NCI-H446 (cell line): Measurements from ENCODE around the gene FFAR1.
"Not testable (repeated sequence)": the region's sequence is repeated elsewhere in the genome, so short reads cannot be mapped to it uniquely, and the experiment has no call there.

Source experiments
- DNase-seq, 2 experiments: peaks; one replicate each; lab custom pipeline; 2025; lab: John Stamatoyannopoulos, UW

The FFAR1 gene

DNA sequence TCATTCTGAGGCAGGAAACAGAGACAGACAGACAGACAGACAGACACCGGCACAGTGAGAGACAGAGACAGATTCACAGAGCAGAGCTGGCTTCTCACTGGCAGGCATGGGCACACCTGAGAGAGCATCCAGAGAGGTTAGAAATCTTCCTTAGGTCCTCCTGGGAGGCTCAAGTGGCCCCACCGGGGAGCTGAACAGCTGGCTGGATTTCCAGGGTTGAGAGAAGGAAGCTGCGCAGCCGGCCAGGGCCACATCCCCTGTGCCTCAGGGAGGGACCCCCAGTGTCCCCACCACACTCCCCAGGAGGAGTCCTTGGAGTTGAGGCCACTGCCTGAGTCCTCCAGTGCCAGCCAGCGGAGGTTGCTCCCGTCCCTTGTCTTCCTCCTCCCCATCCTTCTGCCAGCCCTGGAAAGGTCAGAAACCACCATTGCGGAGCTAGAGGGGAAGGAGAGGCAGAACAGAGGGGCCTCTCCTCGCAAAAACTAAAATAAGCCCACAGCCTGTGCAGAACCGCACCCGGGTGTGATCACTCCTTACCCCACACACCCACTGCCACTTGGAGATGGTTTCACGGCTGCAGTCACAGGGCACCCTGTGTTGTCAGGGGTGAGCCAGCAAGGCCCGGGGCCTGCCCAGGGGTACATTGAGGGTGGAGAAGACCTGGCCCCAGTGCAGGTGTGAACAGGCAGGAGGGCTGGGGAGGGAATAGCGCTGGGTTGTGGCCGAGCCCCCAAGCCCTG is 14.7 kb downstream of the FFAR1 start:
- DNase-seq, result no peak

DNA sequence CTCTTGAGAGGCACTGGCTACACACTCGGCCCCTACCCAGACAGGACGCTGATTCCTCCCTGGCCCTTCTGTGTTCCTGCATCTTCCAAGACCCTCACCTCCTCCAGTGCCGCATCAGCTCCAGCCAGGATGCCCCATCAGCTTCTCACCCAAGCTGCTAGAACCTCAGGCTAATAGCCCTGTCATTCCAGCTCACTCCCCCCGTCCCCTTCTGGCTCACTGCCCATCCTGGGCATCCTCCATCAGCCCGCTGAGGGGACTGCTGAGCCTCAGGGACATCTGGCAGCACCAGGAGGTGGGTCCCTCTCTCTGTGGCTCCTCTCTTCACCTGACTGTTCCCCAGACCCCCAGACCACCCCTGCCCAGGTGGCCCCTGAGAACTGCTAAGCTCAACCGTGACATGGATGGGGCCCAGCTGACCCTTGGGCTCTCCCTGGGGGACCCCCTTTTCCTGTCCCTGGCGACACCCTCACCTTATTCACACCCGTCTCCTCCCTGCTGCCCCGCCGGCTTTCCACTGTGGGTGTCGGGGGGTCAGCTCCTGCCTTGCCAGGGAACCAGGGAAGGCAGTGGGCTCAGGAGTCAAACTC is 15.4 kb downstream of the FFAR1 start:
- no peak for DNase-seq

DNA sequence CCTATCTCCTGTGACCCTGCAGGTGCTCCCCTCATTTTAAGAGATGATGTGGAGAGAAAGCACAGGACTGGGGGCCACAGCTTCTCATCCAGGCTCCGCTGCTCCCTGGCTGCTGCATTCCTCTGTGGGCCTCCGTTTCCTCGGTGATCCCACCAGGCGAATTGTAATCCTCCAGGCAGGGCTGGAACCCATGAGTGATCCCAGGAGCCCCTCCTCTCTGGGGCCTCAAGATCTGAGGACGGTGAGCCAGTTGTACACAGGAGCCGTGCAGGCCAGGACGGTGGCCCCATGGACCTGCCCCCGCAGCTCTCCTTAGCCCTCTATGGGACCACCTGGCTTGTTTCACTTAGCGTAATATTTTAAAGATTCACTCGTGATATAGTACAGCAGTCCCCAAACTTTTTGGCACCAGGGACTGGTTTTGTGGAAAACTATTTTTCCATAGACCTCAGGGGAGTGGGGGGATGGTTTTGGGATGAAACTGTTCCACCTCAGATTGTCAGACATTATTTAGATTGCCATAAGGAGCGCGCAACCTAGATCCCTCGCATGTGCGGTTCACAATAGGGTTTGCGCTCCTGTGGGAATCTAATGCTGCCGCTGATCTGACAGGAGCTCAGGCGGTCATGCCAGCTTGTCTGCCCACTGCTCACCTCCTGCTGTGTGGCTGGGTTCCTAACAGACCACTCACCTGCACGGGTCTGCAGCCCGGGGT is 16.2 kb downstream of the FFAR1 start:
- DNase-seq, result no peak

DNA sequence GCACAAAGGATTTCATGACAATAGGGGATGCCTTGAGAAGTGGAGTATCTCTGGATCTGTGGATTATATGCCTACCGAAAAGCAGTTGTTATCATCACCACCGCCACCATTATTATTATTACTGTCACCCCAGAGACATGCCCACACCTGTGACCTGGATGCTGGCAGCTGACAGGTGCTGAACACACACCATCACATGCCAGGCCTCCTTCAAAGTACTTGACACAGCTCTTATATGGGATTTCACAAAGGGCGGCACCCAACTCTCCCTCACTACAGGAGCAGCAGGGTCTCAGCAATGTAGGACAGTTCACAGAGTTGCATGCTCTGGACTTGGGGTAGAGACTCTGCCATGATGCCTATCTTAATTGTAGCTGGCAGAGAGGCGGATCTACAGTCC is 17.6 kb downstream of the FFAR1 start:
- no peak for DNase-seq

DNA sequence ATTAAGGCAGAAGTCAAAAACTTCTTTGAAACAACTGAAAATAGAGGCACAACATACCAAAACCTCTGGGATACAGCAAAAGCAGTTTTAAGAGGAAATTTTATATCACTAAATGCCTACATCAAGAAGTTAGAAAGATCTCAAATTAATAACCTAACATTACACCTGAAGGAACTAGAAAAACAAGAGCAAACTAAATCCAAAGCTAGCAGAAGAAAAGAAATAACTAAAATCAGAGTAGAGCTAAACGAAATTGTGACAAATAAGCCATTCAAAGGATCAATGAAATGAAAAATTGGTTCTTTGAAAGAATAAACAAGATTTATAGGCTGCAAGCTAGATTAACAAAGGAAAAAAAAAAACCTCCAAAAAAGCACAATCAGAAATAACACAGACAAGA is 20.7 kb downstream of the FFAR1 start:
- no peak for DNase-seq

DNA sequence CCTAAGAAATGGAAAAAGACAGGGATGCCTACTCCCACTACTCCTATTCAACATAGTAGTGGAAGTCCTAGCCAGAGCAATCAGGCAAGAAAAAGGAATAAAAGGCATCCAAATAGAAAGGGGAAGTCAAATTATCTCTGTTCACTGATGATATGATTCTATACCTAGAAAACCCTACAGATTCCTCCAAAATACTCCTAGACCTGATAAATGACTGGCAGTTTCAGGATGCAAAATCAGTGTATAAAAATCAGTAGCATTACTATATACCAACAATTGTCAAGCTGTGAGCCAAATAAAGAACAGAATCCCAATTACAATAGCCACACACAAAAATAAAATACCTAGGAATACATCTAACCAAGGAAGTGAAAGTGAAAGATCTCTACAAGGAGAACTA is 21.8 kb downstream of the FFAR1 start:
- no peak for DNase-seq

DNA sequence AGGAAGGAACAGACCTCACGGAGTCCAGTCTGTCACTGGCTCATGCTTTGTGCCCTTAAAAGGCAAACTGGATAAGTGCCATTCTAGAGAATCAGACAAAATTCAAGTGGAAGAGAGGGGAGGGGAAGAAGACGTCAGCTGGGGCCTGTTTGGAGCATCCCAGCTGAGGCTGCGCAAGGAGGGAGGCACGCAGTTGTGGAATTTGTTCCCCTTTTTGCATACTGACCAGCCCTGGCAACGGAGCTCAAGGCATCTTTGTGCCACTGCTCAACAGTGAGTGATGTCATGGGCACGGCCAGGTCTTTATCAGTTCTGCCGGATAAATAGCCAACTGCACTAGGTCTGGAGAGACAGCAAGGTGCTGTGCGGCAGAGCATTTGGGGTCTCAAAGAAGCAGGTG is 23.0 kb downstream of the FFAR1 start, which contains the start of gene GPR42:
Gene GPR42, plus strand, starts transcription at position 347 of the 400 bp plus-strand sequence. CDS start 292 bp downstream, outside the sequence.
- DNase-seq, result no peak

DNA sequence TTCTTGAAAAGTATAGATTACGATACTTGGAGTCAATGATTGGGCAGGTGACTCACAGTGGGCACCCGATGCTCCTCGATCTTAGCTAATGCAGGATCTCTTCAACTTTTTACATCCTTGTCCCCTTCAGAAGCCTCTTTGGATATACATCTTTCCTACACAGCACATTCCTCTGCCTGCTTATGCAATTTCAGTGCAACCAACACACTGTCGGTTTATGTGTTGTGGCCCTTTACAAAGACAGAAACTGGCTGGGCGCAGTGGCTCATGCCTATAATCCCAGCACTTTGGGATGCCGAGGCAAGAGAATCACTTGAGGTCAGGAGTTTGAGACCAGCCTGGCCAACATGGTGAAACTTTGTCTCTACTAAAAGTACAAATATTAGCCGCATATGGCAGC is 25.8 kb downstream of the FFAR1 start:
- no peak for DNase-seq

DNA sequence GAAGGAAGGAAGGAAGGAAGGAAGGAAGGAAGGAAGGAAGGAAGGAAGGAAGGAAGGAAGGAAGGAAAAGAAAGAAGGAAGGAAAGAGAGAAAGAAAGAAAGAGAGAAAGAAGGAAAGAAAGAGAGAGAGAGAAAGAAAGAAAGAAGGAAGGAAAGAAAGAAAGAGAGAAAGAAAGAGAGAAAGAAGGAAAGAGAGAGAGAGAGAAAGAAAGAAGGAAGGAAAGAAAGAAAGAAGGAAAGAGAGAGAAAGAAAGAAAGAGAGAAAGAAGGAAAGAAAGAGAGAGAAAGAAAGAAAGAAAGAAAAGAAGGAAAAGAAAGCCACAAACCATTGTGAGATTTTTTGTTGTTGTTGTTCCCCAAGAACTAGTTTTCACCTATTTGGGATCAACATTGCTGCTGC is 26.3 kb downstream of the FFAR1 start:
- not testable (repeated sequence) for DNase-seq

DNA sequence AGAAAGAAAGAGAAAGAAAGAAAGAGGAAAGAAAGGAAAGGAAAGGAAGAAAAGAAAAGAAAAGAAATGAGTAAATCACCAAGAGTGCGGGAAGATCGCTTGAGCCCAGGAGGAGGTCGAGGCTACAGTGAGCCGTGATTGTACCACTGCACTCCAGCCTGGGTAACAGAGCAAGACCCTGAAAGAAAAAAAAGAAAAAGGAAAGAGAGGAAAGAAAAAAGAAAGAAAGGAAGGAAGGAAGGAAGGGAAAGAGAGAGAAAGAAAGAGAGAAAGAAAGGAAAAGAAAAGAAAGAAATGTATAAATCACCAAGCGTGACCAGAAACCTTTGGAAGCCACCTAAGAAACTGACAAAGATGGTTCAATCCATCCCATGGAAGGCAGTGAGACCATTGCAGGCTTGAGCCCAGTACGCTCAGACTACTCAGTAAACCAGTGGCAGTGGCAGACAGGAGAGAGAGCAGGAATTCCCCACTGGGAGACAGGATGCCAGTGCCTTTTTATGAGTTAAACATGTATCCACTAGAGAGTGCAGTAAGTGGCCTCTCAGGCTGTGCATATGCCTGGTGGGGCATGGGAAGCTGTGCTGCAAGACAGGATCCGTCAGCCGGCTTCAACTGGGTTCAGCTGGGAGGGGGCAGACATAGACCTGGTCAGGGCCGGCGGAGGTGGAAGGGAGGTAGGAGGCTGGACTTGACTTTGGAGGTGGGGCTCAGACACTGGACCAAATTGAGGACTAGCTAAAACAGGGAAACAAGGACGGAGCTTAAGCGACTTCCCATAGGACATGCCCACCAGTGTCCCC is 28.0 kb downstream of the FFAR1 start:
- DNase-seq, result no peak

DNA sequence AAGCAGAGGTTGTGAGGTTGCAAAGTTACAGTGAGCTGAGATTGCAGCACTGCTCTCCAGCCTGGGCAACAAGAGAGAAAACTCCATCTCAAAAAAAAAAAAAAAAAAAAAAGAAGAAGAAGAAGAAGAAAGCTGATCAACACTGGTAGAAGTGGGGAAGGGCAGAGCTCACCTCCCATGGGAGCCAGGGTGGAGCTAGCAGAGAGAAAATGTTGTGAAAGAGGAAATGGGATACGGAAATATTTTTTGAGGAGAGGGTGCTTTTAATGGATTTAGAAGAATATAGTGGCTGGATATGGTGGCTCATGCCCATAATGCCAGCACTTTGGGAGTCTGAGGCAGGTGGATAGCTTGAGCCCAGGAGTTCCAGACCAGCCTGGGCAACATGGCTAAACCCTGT is 30.0 kb downstream of the FFAR1 start:
- DNase-seq, result no peak

DNA sequence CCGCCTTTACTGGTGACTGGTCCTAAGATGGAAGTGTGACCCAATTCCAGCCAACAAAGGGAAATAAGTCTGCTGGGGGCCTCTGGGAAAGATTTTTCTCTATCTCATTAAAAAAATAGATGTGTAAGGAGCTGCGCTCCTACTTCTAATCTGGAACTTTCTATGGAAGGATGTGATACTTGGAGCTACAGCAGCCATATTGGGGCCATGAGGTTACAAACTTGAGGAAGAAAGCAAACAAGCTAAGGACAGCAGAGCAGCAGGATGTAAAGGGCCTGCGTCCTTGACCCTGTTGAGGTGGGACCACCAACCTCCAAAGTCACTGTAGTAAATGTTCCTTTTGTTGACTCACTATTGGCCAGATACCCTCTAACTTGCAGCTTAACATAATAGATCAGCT is 30.7 kb downstream of the FFAR1 start:
- no peak for DNase-seq

DNA sequence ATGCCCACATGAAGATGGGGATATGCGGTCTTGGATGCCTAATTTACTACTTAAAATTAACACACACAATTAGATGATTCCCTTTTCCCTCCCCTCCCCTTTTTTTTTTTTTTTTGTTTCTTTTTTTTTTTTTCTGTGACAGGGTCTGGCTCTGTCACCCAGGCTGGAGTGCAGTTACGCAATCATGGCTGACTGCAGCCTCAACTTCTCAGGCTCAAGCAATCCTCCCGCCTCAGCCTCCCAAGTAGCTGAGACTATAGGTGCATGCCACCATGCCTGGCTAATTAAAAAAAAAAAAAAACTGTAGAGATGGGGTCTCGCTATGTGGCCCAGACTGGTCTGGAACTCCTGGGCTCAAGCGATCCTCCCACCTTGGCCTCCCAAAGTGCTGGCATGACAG is 31.8 kb downstream of the FFAR1 start:
- not testable (repeated sequence) for DNase-seq

DNA sequence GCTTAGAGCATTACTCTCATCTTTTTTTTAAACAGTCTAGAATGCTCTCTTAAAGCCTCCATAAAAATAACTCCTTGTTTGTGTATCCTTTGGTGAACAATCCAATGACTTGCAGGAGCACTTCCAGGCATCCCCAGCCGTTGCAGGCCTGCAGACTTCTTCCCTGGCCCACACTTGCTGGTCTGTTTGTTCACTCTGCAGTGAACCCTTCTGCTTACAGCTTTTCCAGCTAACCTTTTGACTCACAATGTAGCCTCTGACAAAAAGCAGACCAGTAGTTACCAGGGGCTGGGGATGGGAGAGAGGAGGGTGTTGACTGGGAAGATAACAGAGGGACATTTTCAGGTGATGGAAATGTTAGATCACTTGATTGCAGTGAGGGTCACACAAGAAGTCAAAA is 32.3 kb downstream of the FFAR1 start:
- DNase-seq, result no peak

DNA sequence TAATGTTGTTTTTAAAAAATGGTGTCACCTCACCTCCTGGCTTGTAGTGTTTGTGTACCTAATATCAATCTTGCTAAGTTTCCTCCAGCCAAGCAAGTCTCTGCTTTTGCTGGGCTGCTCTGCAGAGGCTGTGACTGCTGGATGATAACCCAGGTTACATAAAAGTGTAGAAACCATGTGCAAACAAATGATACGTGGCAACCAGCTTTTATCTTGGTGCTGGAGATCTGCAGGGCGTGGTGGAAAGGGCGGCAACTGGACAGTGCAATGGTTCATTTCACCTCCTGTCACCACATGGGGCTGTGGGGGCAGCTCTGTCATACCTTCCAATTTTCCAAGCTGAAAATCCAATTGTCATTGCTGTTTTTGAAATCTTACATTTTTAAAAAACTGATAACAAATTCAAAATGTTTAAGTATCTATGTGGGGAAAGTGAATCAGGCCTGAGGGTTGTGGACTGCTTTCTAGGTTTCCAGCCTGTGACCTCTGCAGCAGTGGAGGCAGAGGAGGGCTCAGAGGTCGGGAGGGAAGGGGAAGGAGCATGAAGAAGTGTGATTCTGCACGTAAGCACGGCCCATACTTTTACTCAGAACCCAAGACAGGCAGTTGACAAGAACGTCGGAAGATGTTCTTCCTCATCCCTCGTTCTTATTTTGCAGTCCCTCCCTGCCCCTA is 32.9 kb downstream of the FFAR1 start:
- DNase-seq, result no peak

DNA sequence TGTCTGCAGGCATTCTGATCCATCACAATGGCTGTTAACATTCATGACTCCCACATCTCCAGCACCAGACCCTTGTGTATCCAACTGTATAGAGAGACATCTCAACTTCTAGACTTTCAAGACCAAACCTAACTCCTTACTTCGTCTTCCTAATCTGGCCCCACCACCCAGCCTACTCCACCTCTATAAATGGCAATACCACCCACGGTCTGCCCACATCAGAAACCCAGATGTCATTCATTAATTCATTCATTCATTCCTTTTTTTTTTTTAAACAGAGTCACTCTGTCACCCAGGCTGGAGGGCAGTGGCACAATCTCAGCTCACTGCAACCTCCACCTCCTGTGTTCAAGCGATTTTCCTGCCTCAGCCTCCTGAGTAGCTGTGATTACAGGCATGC is 33.6 kb downstream of the FFAR1 start:
- no peak for DNase-seq

DNA sequence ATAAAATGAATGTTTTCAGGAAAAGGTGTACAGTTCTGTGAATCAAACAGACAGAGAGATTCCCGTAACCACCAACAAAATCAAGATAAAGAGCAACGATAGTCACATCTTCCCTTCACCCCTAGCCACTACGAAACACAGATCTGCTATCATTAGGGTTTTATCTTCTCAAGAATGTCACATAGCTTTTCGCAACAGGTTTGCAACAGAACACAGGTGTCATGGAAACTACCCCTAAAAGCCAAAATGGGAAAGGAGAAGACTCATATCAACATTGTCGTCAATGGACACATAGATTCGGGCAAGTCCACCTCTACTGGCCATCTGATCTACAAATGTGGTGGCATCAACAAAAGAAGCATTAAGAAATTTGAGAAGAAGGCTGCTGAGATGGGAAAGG is 34.2 kb downstream of the FFAR1 start:
- no peak for DNase-seq

DNA sequence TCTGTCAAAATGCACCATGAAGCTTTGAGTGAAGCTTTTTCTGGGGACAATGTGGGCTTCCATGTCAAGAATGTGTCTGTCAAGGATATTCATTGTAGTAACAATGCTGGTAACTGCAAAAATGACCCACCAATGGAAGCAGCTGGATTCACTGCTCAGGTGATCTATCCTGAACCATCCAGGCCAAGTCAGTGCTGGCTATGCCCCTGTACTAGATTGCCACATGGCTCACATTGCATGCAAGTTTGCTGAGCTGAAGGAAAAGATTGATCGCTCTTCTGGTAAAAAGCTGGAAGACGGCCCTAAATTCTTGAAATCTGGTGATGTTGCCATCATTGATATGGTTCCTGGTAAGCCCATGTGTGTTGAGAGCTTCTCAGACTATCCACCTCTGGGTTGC is 35.8 kb downstream of the FFAR1 start:
- no peak for DNase-seq

DNA sequence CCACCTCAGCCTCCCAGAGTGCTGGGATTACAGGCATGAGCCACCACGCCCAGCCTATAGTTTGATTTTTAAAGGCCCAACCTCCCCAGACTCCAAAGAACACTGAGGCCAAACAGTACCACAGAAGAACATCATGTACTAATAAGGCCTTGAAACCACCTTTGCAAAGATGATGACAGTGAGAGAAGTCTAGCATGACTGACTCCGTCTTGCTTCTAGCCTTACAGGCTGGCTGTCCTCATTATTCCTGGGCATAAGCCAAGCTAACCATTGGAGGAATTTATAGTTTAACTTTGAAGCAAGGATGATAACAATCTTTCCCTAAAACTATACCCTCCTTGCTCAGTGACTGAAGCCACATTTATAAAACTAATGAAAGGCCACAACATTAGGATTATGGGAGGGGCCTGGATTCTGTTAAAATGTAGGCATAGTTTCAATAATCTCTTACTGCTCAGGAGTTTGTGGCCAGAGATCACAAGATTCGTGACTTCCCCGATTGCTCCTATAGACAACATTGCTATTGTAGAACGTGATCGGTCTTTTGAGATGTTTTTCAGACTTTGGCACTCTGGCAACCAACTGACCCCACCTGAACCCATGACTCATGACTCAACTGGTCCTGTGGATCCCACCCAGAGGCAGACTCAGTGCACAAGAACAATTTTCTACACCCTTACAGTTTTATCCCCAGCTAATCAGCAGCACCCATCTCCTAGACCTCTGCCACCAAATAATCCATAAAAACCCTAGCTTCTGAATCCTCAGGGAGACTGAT is 40.8 kb downstream of the FFAR1 start:
- DNase-seq, result no peak

DNA sequence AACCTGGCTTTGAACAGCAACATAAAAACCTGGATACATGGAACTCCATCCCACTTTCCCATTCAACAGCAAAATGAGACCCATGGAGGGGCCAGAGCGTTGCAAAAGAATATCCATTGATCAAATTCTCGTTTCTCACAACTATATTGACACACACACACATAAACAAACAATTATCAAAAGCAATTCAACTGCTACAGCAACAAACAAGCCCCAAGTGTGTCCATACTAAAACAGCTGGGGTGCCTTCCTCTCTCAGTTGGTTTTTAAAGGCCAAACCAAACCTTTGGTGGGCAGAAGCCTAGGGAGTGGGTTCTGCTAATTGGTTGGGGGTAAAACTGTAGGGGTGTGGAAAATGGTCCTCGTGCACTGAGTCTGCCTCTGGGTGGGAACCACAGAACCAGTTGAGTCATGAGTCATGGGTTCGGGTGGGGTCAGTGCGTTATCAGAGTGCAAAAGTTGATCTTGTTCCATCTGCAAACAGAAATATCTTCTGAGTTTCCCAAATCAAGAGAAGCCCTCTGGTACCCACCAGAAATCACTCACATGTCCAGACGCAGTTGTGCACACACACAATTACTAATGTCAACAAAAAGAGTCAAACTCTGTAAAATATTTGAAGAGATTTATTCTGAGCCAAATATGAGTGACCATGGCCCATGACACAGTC is 41.6 kb downstream of the FFAR1 start:
- DNase-seq, result no peak
